D721Med (cell line): Measurements from ENCODE around the gene ZNF140.

ENCODE experiments used
- DNase-seq: peaks from one replicate; pipeline ENCODE4 v3.0.0; 2011; ENCODE audit warnings: low spot score; ENCODE audit not compliant: insufficient read length
- FAIRE-seq: peaks from 2 replicates; lab custom pipeline; 2011; peaks lifted over from hg19 to GRCh38; lab: Jason Lieb, UNC
- TF ChIP-seq, protein P1 (sequence below): IDR thresholded peaks from 2 replicates; pipeline ENCODE4 v1.5.1; 2012; ENCODE audit warnings: mild to moderate bottlenecking, control low read depth; ENCODE audit not compliant: insufficient read depth; ENCODE audit errors: missing control alignments

Gene ZNF140

DNA sequence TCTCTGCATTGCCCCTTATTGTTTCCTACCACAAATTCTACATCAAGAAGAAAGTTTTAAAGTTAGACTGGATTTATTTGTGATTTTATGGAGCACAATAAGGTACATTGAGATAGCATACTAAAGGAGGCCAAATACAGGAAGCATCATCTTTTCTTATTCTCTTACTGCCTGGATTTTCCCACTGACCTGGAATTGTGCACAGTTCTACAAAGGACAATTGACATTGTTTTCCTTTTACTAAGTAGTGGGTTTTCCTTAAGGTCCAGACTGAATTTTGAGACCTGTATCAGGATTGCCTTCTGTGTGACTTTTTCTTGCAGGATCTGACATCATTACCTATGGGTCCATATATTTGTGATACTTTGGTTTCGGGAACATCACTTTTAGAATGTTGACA, 18.8 kb upstream of the ZNF140 start:
- FAIRE-seq (no peak), DNase-seq (no peak)
- TF ChIP-seq, protein P1, sequence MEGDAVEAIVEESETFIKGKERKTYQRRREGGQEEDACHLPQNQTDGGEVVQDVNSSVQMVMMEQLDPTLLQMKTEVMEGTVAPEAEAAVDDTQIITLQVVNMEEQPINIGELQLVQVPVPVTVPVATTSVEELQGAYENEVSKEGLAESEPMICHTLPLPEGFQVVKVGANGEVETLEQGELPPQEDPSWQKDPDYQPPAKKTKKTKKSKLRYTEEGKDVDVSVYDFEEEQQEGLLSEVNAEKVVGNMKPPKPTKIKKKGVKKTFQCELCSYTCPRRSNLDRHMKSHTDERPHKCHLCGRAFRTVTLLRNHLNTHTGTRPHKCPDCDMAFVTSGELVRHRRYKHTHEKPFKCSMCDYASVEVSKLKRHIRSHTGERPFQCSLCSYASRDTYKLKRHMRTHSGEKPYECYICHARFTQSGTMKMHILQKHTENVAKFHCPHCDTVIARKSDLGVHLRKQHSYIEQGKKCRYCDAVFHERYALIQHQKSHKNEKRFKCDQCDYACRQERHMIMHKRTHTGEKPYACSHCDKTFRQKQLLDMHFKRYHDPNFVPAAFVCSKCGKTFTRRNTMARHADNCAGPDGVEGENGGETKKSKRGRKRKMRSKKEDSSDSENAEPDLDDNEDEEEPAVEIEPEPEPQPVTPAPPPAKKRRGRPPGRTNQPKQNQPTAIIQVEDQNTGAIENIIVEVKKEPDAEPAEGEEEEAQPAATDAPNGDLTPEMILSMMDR, result no peak

DNA sequence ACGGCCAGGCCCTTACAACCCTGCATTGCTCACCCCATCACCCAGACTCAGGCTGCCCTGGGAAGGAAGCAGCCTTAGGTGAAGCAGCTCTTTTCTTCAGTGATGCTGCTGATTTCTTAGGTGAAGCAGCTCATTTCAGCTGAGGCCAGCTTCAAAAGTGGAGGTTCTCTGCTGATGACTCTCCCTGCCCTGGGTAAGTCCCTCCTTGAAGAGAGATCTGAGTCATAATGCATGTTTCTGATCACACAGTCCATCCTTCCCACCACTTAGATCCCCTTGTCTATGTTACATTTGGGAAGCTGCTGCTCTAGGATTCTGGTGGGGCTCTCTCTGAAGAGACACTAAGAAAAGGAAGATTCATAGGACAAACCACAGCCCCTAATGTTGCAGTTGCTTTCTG, 17.2 kb upstream of the ZNF140 start:
- TF ChIP-seq, protein P1, result no peak
- FAIRE-seq (no peak), DNase-seq (no peak)

DNA sequence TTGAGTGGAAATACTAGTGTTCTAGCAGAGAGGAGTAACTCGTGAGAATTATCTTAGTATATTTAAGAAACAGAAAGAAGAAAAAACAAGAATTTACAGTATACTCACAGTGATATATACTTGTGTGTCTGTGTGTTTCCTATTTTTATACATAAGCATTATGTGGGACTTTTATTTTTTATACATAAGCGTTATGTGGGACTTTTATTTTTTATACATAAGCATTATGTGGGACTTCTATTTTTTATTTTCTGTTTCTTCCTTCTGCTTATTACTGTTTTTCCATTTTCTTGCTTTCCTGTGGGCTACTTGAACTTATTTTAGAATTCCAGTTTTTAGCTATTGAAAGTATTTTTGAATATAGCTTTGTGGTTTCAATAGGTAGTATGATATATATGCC, 6.9 kb upstream of the ZNF140 start:
- TF ChIP-seq, protein P1, result no peak
- DNase-seq (no peak), FAIRE-seq (no peak)

DNA sequence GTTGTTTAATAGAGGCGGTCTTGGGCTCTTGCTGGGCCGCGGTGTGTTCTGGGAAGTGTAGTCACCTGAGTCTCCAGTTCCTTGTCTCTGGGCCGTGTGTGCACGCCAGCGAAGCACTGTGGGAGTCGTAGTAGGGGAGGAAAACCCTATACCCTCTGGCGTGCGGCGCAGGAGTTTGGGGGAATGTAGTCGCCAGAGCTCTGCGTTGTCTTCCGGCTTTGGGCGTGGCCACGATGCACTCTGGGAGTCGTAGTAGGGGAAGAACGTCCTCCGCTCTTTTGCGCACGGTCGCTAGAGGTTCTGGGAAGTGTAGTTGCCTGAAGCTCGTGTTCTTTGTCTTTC, 726 bp upstream of the ZNF140 start:
- FAIRE-seq (peak; percentile 46), DNase-seq (no peak)

DNA sequence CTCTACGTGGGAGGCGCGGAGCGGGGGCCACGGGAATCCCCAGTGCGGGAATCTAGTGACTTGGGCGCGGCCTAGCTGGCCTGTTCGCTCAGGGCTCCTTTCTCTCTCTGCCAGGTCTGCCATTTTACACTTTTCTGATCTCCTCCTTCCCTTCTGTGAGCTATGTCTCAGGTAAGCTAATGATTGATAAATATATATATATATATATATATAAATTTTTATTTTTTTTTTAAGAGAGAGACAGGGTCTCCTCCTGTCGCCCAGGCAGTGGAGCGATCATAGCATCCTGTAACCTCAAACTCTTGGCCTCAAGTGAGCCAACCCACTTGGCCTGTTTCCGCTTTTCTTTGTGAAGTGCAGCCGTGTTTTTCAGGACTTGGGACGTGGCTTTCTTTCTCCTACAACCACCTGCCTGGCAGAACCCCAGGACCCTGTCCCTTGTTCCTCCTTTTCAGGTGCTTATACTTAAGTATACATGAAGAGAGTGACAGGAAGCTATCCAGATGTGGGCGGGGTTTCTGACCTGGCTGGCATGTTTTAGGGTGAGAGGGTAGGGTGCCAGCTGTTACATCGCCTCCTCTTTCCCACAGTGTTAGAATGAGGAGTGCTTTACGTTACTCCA, 547 bp downstream of the ZNF140 start:
- FAIRE-seq (no peak), DNase-seq (no peak)
- TF ChIP-seq, protein P1, result no peak

More for the DNA sequence above, 726 bp upstream of the ZNF140 start:
- TF ChIP-seq, protein P1, result no peak

DNA sequence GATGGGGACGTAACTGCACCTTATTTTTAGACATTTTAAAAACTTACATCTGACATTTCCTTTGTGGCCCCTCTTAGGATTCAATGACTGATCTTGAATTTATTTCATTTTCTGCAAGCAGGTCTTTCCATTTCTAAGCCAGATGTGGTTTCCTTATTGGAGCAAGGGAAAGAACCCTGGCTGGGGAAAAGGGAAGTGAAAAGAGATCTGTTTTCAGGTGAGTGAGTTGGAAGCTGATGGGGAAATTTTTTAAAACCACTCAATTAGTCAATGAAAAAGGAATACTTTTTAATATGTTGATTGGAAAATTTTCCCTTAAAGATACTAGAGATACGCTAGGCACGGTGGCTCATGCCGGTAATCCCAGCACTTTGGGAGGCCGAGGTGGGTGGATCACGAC, 2.6 kb downstream of the ZNF140 start:
- no peak for FAIRE-seq
- no peak for DNase-seq
- TF ChIP-seq, protein P1, result no peak

DNA sequence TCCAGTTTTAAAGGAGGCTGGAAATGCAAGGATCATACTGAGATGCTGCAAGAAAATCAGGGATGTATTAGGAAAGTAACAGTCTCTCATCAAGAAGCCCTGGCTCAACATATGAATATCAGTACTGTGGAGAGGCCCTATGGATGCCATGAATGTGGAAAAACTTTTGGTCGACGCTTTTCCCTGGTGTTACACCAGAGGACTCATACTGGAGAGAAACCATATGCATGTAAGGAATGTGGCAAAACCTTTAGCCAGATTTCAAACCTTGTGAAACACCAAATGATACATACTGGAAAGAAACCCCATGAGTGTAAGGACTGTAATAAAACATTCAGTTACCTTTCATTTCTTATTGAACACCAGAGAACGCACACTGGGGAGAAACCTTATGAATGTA, 24.9 kb downstream of the ZNF140 start:
- DNase-seq (no peak), FAIRE-seq (no peak)
- TF ChIP-seq, protein P1, result no peak
